HCT116 (cell line): ENCODE results near the gene DCP1A. TPM values are rescaled to one million over a fixed set of nuclear protein-coding genes. Genes with fewer than 3 reads are reported as not detected.

Experiments used
- ATAC-seq: fragments of 200-7000 bp; cut with Tn5 transposase; 2 replicates; pipeline ENCODE4 v1.9.1; 2020; ENCODE audit warnings: mild to moderate bottlenecking, moderate library complexity
- BruUV-seq: library from RNA; stranded (reverse); fragments of 400-500 nt; replicated peaks from 2 replicates; lab custom pipeline; 2021; lab: Mats Ljungman, UMichigan
- CTCF ChIA-PET: fragments of 300-600 bp; sonication (Branson Sonifier 250); formaldehyde crosslinking; loops from one replicate; lab custom pipeline; 2021; ENCODE audit warnings: antibody characterized with exemption; lab: Charles Lee
- POLR2A ChIA-PET: fragments of 300-600, 350-600 bp; sonication (Branson Sonifier 250); formaldehyde crosslinking; loops from one replicate; lab custom pipeline; 2021; ENCODE audit warnings: antibody characterized with exemption; lab: Charles Lee
- RAD21 ChIA-PET, 2 experiments: fragments of 300-600 bp; sonication (Branson Sonifier 250); formaldehyde crosslinking; loops; one replicate each; lab custom pipeline; 2023; ENCODE audit warnings: low total read pairs in 2 of 2; ENCODE audit not compliant: uncharacterized antibody in 2 of 2, unreplicated experiment in 2 of 2, low non-redundant PET in 1 of 2; lab: Charles Lee
- DNase-seq: peaks from one replicate; pipeline ENCODE4 v3.0.0-alpha.2; 2010; ENCODE audit warnings: low read depth, low spot score
- H2AFZ ChIP-seq: fragments of 200-600 bp; shearing (Covaris generic), sonication (generic); 2 replicates; pipeline ENCODE4 v1.6.1; 2017; ENCODE audit warnings: low read depth, mixed run types, mixed read lengths, antibody characterized with exemption, low read length; ENCODE audit not compliant: poor library complexity, severe bottlenecking
- H3K27ac ChIP-seq: 2 replicates; pipeline ENCODE4 v1.5.1; 2012; ENCODE audit warnings: low read depth, low read length
- H3K27me3 ChIP-seq: fragments of 200-600 bp; sonication (generic); 2 replicates; pipeline ENCODE4 v1.6.1; 2016; ENCODE audit warnings: mixed run types, low read length, mixed read lengths; ENCODE audit not compliant: insufficient read depth
- H3K36me3 ChIP-seq, 2 experiments: fragments of 200-500 bp in 1 of 2; fragments of 200-600 bp in 1 of 2; sonication (Bioruptor generic) in 1 of 2; sonication (generic) in 1 of 2; 2 replicates each; pipeline versions ENCODE4 v1.5.1 to v1.6.1; 2014 to 2016; ENCODE audit warnings: low read length in 2 of 2, inconsistent platforms in 1 of 2, mixed read lengths in 1 of 2, mixed run types in 1 of 2; ENCODE audit not compliant: insufficient read depth in 2 of 2, control insufficient read depth in 1 of 2
- H3K4me1 ChIP-seq, 2 experiments: fragments of 200-600 bp in 1 of 2; sonication (generic) in 1 of 2; 2 replicates each; pipeline versions ENCODE4 v1.5.1 to v1.6.1; 2012 to 2017; ENCODE audit warnings: low read length in 2 of 2, inconsistent platforms in 1 of 2, mild to moderate bottlenecking in 1 of 2, mixed read lengths in 1 of 2, mixed run types in 1 of 2, moderate library complexity in 1 of 2; ENCODE audit not compliant: insufficient read depth in 2 of 2, control insufficient read depth in 1 of 2
- H3K4me2 ChIP-seq: fragments of 200-600 bp; sonication (generic); 2 replicates; pipeline ENCODE4 v1.6.1; 2017; ENCODE audit warnings: mixed run types, low read length, mixed read lengths
- H3K4me3 ChIP-seq, 2 experiments: fragments of 200-600 bp in 1 of 2; sonication (generic) in 1 of 2; replicated peaks in 1 of 2; 2 replicates each; pipeline ENCODE4 v1.5.1; 2011 to 2016; ENCODE audit warnings: low read length in 2 of 2, control low read depth in 1 of 2, low read depth in 1 of 2, mild to moderate bottlenecking in 1 of 2, mixed read lengths in 1 of 2, mixed run types in 1 of 2
- H3K79me2 ChIP-seq: fragments of 200-600 bp; sonication (generic); 2 replicates; pipeline ENCODE4 v1.6.1; 2017; ENCODE audit warnings: mild to moderate bottlenecking, mixed run types, low read length, moderate library complexity, mixed read lengths; ENCODE audit not compliant: insufficient read depth
- H3K9ac ChIP-seq: fragments of 200-600 bp; sonication (generic); 2 replicates; pipeline ENCODE4 v1.6.1; 2016; ENCODE audit warnings: low read length, mixed read lengths
- H3K9me2 ChIP-seq: fragments of 200-600 bp; sonication (generic), shearing (Covaris generic); 2 replicates; pipeline ENCODE4 v1.6.1; 2017; ENCODE audit warnings: mixed run types, mild to moderate bottlenecking, moderate library complexity; ENCODE audit not compliant: insufficient read depth
- H3K9me3 ChIP-seq, 2 experiments: fragments of 200-500 bp in 1 of 2; fragments of 200-600 bp in 1 of 2; sonication (Bioruptor generic) in 1 of 2; sonication (generic) in 1 of 2; 2 replicates each; pipeline ENCODE4 v1.6.1; 2014 to 2017; ENCODE audit warnings: low read length in 2 of 2, mixed read lengths in 2 of 2, inconsistent platforms in 1 of 2, low read depth in 1 of 2, mild to moderate bottlenecking in 1 of 2, mixed run types in 1 of 2, moderate library complexity in 1 of 2; ENCODE audit not compliant: control insufficient read depth in 1 of 2, insufficient read depth in 1 of 2
- H4K20me1 ChIP-seq: fragments of 200-600 bp; sonication (generic), shearing (Covaris generic); 2 replicates; pipeline ENCODE4 v1.6.1; 2017; ENCODE audit warnings: mixed run types, mild to moderate bottlenecking, moderate library complexity; ENCODE audit not compliant: insufficient read depth
- CBX3 ChIP-seq: IDR thresholded peaks from 2 replicates; pipeline ENCODE4 v1.6.1; 2012; ENCODE audit warnings: low read depth
- CEBPB ChIP-seq: IDR thresholded peaks from 2 replicates; pipeline ENCODE4 v1.6.1; 2012; ENCODE audit warnings: low read depth
- CTCF ChIP-seq, 3 experiments: fragments of 200-600 bp in 1 of 3; sonication (generic) in 1 of 3; IDR thresholded peaks in 2 of 3; conservative IDR thresholded peaks in 1 of 3; 2 replicates each; pipeline ENCODE4 v1.5.1; 2012 to 2017; ENCODE audit warnings: low read depth in 2 of 3, low read length in 2 of 3, antibody characterized with exemption in 1 of 3, borderline replicate concordance in 1 of 3, control low read depth in 1 of 3, mild to moderate bottlenecking in 1 of 3, mixed read lengths in 1 of 3, mixed run types in 1 of 3, moderate library complexity in 1 of 3; ENCODE audit not compliant: insufficient read depth in 1 of 3
- EGR1 ChIP-seq: IDR thresholded peaks from 2 replicates; pipeline ENCODE4 v1.6.1; 2012; ENCODE audit warnings: low read depth
- ELF1 ChIP-seq: IDR thresholded peaks from 2 replicates; pipeline ENCODE4 v1.6.1; 2012; ENCODE audit warnings: low read depth, borderline replicate concordance
- EZH2 ChIP-seq: fragments of 200-600 bp; sonication (generic); IDR thresholded peaks from 2 replicates; pipeline ENCODE4 v1.6.1; 2017; ENCODE audit warnings: antibody characterized with exemption, mixed run types
- EZH2phosphoT487 ChIP-seq: fragments of 200-600 bp; IDR thresholded peaks from 2 replicates; pipeline ENCODE4 v1.6.1; 2018; ENCODE audit warnings: antibody characterized with exemption, borderline replicate concordance
- FOSL1 ChIP-seq: IDR thresholded peaks from 2 replicates; pipeline ENCODE4 v1.6.1; 2012; ENCODE audit warnings: low read depth
- JUND ChIP-seq: IDR thresholded peaks from 2 replicates; pipeline ENCODE4 v1.6.1; 2012
- MAX ChIP-seq: IDR thresholded peaks from 2 replicates; pipeline ENCODE4 v1.6.1; 2012
- POLR2A ChIP-seq: IDR thresholded peaks from 2 replicates; pipeline ENCODE4 v1.7.0; 2011; ENCODE audit warnings: borderline replicate concordance; ENCODE audit not compliant: insufficient read depth, insufficient read length; ENCODE audit errors: extremely low read depth
- POLR2AphosphoS5 ChIP-seq: IDR thresholded peaks from 2 replicates; pipeline ENCODE4 v1.6.1; 2011; ENCODE audit warnings: mild to moderate bottlenecking, low read depth, low read length, moderate library complexity
- RAD21 ChIP-seq: IDR thresholded peaks from 2 replicates; pipeline ENCODE4 v1.6.1; 2012; ENCODE audit warnings: low read depth, mild to moderate bottlenecking
- SIN3A ChIP-seq: IDR thresholded peaks from 2 replicates; pipeline ENCODE4 v1.6.1; 2012; ENCODE audit warnings: low read depth
- SP1 ChIP-seq: IDR thresholded peaks from 2 replicates; pipeline ENCODE4 v1.6.1; 2012; ENCODE audit warnings: low read depth
- SRF ChIP-seq: IDR thresholded peaks from 2 replicates; pipeline ENCODE4 v1.6.1; 2012; ENCODE audit warnings: low read depth
- TCF7L2 ChIP-seq: IDR thresholded peaks from 2 replicates; pipeline ENCODE4 v1.7.0; 2011; ENCODE audit warnings: borderline replicate concordance, inconsistent platforms; ENCODE audit not compliant: insufficient read depth, insufficient read length; ENCODE audit errors: extremely low read depth
- YY1 ChIP-seq: IDR thresholded peaks from 2 replicates; pipeline ENCODE4 v1.6.1; 2011; ENCODE audit warnings: low read length, low read depth, moderate library complexity, mild to moderate bottlenecking; ENCODE audit not compliant: insufficient replicate concordance; ENCODE audit errors: extremely low read depth
- ZBTB33 ChIP-seq: IDR thresholded peaks from 2 replicates; pipeline ENCODE4 v1.6.1; 2011; ENCODE audit warnings: mild to moderate bottlenecking, low read length, moderate library complexity; ENCODE audit not compliant: insufficient replicate concordance; ENCODE audit errors: extremely low read depth
- ZFX ChIP-seq: fragments of 450-650 bp; IDR thresholded peaks from 2 replicates; pipeline ENCODE4 v1.6.1; 2017
- ZNF274 ChIP-seq: fragments of 200-500 bp; sonication (Bioruptor generic); IDR thresholded peaks from 2 replicates; pipeline ENCODE4 v1.6.1; 2014; ENCODE audit warnings: mild to moderate bottlenecking, low read depth, low read length, inconsistent platforms
- intact Hi-C: fragments of 100-400 bp; cut with micrococcal nuclease; formaldehyde crosslinking; loops from 2 replicates; pipeline ENCODE4 v1.10.0; 2022
- total RNA-seq: library from RNA; stranded (reverse); gene quantifications from one replicate; pipeline ENCODE4 v1.2.1, GENCODE V29; 2021; ENCODE audit not compliant: unreplicated experiment

Gene DCP1A
- total RNA-seq, 1 experiment from 2014 or later = 33.2 TPM

GRCh38 chr3:53238051-53238850 lies 109.1 kb downstream of the DCP1A start:
- no peaks in the 10 kb centered on the region for H3K27me3 ChIP-seq
- peak overlapping the region; percentile 71 for H3K4me2 ChIP-seq
- H3K9ac ChIP-seq = peak overlapping the region; percentile 34
- POLR2A ChIA-PET = interaction anchor here (1.1 to 1.5 kb wide), 3 partner anchors 9 to 16 kb away, joined by 4 to 5 read pairs (median 4); no protein-coding TSS in a partner anchor
- no peaks in the 10 kb centered on the region for H3K9me2 ChIP-seq
- H4K20me1 ChIP-seq = no peaks in the 10 kb centered on the region
- H3K79me2 ChIP-seq = peaks cover 96% of the 10 kb centered on the region
- H3K4me3 ChIP-seq = peak overlapping the region in 1 of 2 experiments; percentile 22; a peak in 1 of 4 replicates
- intact Hi-C loops = no loop called here
- RAD21 ChIA-PET = no interaction called here
- BruUV-seq = no TSS peak
- H3K9me3 ChIP-seq = no peaks in the 10 kb centered on the region
- peaks cover 28 to 68% of the 10 kb centered on the region in 2 experiments for H3K36me3 ChIP-seq
- H2AFZ ChIP-seq = no peak overlapping the region
- CTCF ChIA-PET = no interaction called here
- peak overlapping the region; percentile 82 for H3K27ac ChIP-seq
- peaks cover 58 to 80% of the 10 kb centered on the region in 2 experiments for H3K4me1 ChIP-seq
- ATAC-seq (peak; percentile 75), DNase-seq (peak; percentile 60)
- TF ChIP-seq YY1 = no peak
- TF ChIP-seq FOSL1 = peak; percentile 86
- TF ChIP-seq CTCF (IDR thresholded peaks at IDR 0.05 in 2 of 3, conservative IDR thresholded peaks at IDR 0.05 in 1 of 3; ENCODE audit: borderline replicate concordance in 1 of 3, insufficient read depth in 1 of 3, low read depth in 2 of 3, low read length in 2 of 3) = no peak
- no peak for TF ChIP-seq ZNF274
- peak; percentile 91 for TF ChIP-seq SP1
- TF ChIP-seq ZBTB33 = no peak
- no peak for TF ChIP-seq EGR1
- no peak for TF ChIP-seq POLR2A
- peak; percentile 86 for TF ChIP-seq JUND
- no peak for TF ChIP-seq ELF1
- no peak for TF ChIP-seq EZH2phosphoT487
- no peak for TF ChIP-seq EZH2
- no peak for TF ChIP-seq RAD21
- no peak for TF ChIP-seq CEBPB
- peak; percentile 62; the same call in 1 of the 2 replicates for TF ChIP-seq SRF
- TF ChIP-seq POLR2AphosphoS5 = peak; percentile 57; the same call in 1 of the 2 replicates
- peak; percentile 71; the same call in 1 of the 2 replicates for TF ChIP-seq CBX3
- TF ChIP-seq TCF7L2 = no peak
- TF ChIP-seq ZFX = 0 out of 2 replicates have a peak, but pooled peaks have one; percentile 18
- TF ChIP-seq SIN3A = 0 out of 2 replicates have a peak, but pooled peaks have one; percentile 39
- TF ChIP-seq MAX = peak; percentile 70
